Adrenal gland (tissue), 5 donors: ENCODE results near the gene SPPL2B.

ENCODE experiments used
- CTCF ChIP-seq, 6 experiments: fragments of 450-650 bp in 4 of 6; fragments of 200-600 bp in 2 of 6; sonication (generic) in 1 of 6; IDR thresholded peaks; 1 replicate in 5 of 6; 2 replicates in 1 of 6; pipeline versions ENCODE4 v1.5.1 to v1.8.0; 2016 to 2021; ENCODE audit warnings: antibody characterized with exemption in 6 of 6, mild to moderate bottlenecking in 2 of 6, moderate library complexity in 1 of 6
- POLR2A ChIP-seq, 2 donors: fragments of 450-650 bp; IDR thresholded peaks; one replicate each; pipeline ENCODE4 v1.6.1; 2017; ENCODE audit warnings: antibody characterized with exemption in 2 of 2, mild to moderate bottlenecking in 2 of 2, moderate library complexity in 1 of 2
- donor health status: DM: no; HTN: no; CAD: no.

GRCh38 chr19:2360833-2361232 lies 32.3 kb downstream of the SPPL2B start:
- TF ChIP-seq POLR2A (IDR thresholded peaks at IDR 0.05) (no peak), CTCF (IDR thresholded peaks at IDR 0.05) (no peak)
